ENCODE results near the gene RABGAP1L.

GRCh38 chr1:174637487-174637886, 478.2 kb downstream of the RABGAP1L start:
- TF ChIP-seq POLR2A (IDR thresholded peaks at IDR 0.05; ENCODE audit: low read depth, low read length) = no peak
- TF ChIP-seq TAF1 (IDR thresholded peaks at IDR 0.05; ENCODE audit: low read depth, low read length) = no peak
